ENCODE measurements around the gene TAMALIN.

TAMALIN gene

DNA sequence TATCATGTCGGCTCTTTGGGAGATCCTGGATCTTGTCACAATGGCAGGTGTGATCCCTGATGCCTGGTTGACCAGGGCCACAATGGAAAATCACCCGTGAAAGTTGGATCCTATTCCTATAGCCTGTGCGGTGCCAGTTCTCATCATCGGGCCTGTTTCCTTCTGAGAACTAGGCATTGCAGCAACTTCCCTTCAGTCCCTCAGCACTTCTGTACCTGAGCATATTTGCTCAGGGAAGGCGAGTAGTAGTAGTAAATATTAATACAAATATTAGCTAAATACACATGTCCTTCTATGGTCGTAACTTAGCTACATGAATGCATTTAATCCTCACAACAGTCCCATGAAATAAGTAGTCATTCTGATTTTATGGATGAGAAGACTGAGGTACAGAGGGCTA is 22.1 kb upstream of the TAMALIN start:
- Histone ChIP-seq H4K8ac (ENCODE audit: low read depth, low read length) (no peak overlapping the region), H2BK5ac (ENCODE audit: low read length) (no peak overlapping the region), H3K9ac (ENCODE audit: low read length) (no peak overlapping the region), H3K79me1 (ENCODE audit: low read length) (no peaks in the 10 kb centered on the region), H3K4ac (ENCODE audit: low read depth, low read length) (no peak overlapping the region), H3K79me2 (ENCODE audit: control insufficient read depth, insufficient read depth, low read length) (no peaks in the 10 kb centered on the region), H3K4me3 (ENCODE audit: low read length) (no peak overlapping the region), H3K4me1 (ENCODE audit: control insufficient read depth, low read depth, low read length) (no peaks in the 10 kb centered on the region), H3K27me3 (ENCODE audit: insufficient read depth, low read length, poor library complexity) (no peaks in the 10 kb centered on the region), H3K27ac (ENCODE audit: low read depth, low read length) (no peak overlapping the region), H3K23ac (ENCODE audit: low read length) (no peak overlapping the region), H3K56ac (ENCODE audit: low read length) (no peak overlapping the region), H4K5ac (ENCODE audit: low read length) (no peak overlapping the region), H2BK15ac (replicated peaks; ENCODE audit: low read depth) (no peak overlapping the region), H3K18ac (ENCODE audit: low read length) (no peak overlapping the region), H3K4me2 (ENCODE audit: low read length) (no peak overlapping the region), H3K36me3 (ENCODE audit: control insufficient read depth, insufficient read depth, low read length) (peaks cover 9% of the 10 kb centered on the region), H2BK120ac (ENCODE audit: low read depth, low read length) (no peak overlapping the region), H2AK5ac (ENCODE audit: low read length) (no peak overlapping the region)
- no CpG with 5 or more reads among the region's 6 CpGs for WGBS (ENCODE audit: extremely low coverage, insufficient coverage, low lambda C conversion rate)
- DNase-seq: no peak

DNA sequence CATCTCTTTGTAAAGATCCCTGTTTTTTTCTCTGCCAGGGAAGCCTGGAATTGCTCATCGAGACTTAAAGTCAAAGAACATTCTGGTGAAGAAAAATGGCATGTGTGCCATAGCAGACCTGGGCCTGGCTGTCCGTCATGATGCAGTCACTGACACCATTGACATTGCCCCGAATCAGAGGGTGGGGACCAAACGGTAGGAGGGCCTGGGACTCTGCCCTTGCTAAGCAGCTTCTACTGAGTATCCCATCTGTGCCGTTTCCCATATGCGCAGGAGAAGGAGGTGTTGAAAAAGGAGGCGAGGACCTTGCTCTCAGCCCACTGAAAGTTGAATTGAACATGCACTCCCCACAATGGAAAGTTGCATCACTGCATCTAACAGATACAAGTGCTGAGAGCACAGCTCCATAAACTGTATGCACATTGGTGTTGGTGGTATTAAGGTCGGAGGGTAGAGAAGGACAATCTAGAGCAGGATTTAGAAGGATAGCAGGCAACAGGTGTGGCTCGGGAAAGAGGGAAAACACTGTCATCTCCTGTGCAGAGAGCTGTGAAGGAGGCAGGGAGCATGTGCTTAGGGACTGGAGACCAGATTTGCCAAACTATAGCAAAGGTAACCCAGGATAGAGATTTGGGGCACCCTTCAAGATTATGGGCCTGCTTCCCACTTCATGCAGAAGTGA is 21.5 kb upstream of the TAMALIN start:
- Histone ChIP-seq H3K79me1 (ENCODE audit: low read length) (no peaks in the 10 kb centered on the region), H3K4me2 (ENCODE audit: low read length) (no peak overlapping the region), H3K36me3 (ENCODE audit: control insufficient read depth, insufficient read depth, low read length) (peaks cover 9% of the 10 kb centered on the region), H3K9ac (ENCODE audit: low read length) (no peak overlapping the region), H3K4me1 (ENCODE audit: control insufficient read depth, low read depth, low read length) (no peaks in the 10 kb centered on the region), H2BK15ac (replicated peaks; ENCODE audit: low read depth) (no peak overlapping the region), H4K5ac (ENCODE audit: low read length) (no peak overlapping the region), H2BK5ac (ENCODE audit: low read length) (no peak overlapping the region), H3K79me2 (ENCODE audit: control insufficient read depth, insufficient read depth, low read length) (no peaks in the 10 kb centered on the region), H2BK120ac (ENCODE audit: low read depth, low read length) (no peak overlapping the region), H3K27ac (ENCODE audit: low read depth, low read length) (no peak overlapping the region), H3K18ac (ENCODE audit: low read length) (no peak overlapping the region), H3K4me3 (ENCODE audit: low read length) (no peak overlapping the region), H2AK5ac (ENCODE audit: low read length) (no peak overlapping the region), H3K4ac (ENCODE audit: low read depth, low read length) (no peak overlapping the region), H3K56ac (ENCODE audit: low read length) (no peak overlapping the region), H3K23ac (ENCODE audit: low read length) (no peak overlapping the region), H4K8ac (ENCODE audit: low read depth, low read length) (no peak overlapping the region), H3K27me3 (ENCODE audit: insufficient read depth, low read length, poor library complexity) (no peaks in the 10 kb centered on the region)
- DNase-seq: no peak
- no CpG with 5 or more reads among the region's 9 CpGs for WGBS (ENCODE audit: extremely low coverage, insufficient coverage, low lambda C conversion rate)

DNA sequence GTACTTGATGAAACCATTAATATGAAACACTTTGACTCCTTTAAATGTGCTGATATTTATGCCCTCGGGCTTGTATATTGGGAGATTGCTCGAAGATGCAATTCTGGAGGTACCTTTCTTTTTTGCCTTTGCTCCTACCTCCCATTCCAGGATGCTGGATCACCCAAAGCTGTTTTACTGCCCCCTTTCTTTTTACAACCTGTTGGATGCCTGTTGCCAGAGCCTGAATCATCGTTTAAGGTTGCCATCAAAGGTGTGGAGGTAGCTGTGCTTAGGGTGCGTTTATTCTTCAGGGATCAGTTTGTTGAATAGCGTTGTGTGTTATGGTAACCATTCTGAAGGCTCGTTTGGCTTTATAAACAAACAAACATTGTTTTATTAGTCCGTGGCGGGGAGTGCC is 19.9 kb upstream of the TAMALIN start:
- DNase-seq: no peak
- Histone ChIP-seq H2BK120ac (ENCODE audit: low read depth, low read length) (no peak overlapping the region), H2BK15ac (replicated peaks; ENCODE audit: low read depth) (no peak overlapping the region), H4K8ac (ENCODE audit: low read depth, low read length) (no peak overlapping the region), H3K9ac (ENCODE audit: low read length) (no peak overlapping the region), H2BK5ac (ENCODE audit: low read length) (no peak overlapping the region), H3K4me2 (ENCODE audit: low read length) (no peak overlapping the region), H3K79me1 (ENCODE audit: low read length) (no peaks in the 10 kb centered on the region), H4K5ac (ENCODE audit: low read length) (no peak overlapping the region), H3K27ac (ENCODE audit: low read depth, low read length) (no peak overlapping the region), H3K4ac (ENCODE audit: low read depth, low read length) (no peak overlapping the region), H2AK5ac (ENCODE audit: low read length) (no peak overlapping the region), H3K56ac (ENCODE audit: low read length) (no peak overlapping the region), H3K27me3 (ENCODE audit: insufficient read depth, low read length, poor library complexity) (no peaks in the 10 kb centered on the region), H3K36me3 (ENCODE audit: control insufficient read depth, insufficient read depth, low read length) (peaks cover 7% of the 10 kb centered on the region), H3K4me1 (ENCODE audit: control insufficient read depth, low read depth, low read length) (no peaks in the 10 kb centered on the region), H3K18ac (ENCODE audit: low read length) (no peak overlapping the region), H3K79me2 (ENCODE audit: control insufficient read depth, insufficient read depth, low read length) (no peaks in the 10 kb centered on the region), H3K23ac (ENCODE audit: low read length) (no peak overlapping the region), H3K4me3 (ENCODE audit: low read length) (no peak overlapping the region)
- no CpG with 5 or more reads among the region's 8 CpGs for WGBS (ENCODE audit: extremely low coverage, insufficient coverage, low lambda C conversion rate)

DNA sequence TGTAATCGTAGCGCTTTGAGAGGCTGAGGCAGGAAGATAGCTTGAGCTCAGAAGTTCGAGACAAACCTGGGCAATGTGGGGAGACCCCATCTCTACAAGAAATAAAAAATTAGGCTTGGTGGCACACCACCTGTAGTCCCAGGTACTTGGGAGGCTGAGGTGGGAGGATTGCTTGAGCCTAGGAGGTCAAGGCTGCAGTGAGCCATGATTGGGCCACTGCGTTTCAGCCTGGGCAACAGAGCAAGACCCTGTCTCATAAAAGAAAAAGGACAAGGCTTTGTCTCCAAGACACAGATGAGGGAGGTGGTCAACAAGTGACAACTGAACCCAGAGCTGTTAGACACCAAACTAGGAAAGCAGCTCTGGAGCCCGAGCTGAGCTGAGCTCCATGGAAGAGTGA is 14.5 kb upstream of the TAMALIN start:
- Histone ChIP-seq H3K4ac (ENCODE audit: low read depth, low read length) (no peak overlapping the region), H3K79me1 (ENCODE audit: low read length) (no peaks in the 10 kb centered on the region), H3K27ac (ENCODE audit: low read depth, low read length) (no peak overlapping the region), H3K4me3 (ENCODE audit: low read length) (no peak overlapping the region), H3K9ac (ENCODE audit: low read length) (no peak overlapping the region), H4K5ac (ENCODE audit: low read length) (no peak overlapping the region), H3K23ac (ENCODE audit: low read length) (no peak overlapping the region), H3K56ac (ENCODE audit: low read length) (no peak overlapping the region), H3K79me2 (ENCODE audit: control insufficient read depth, insufficient read depth, low read length) (no peaks in the 10 kb centered on the region), H2BK5ac (ENCODE audit: low read length) (no peak overlapping the region), H3K27me3 (ENCODE audit: insufficient read depth, low read length, poor library complexity) (no peaks in the 10 kb centered on the region), H2AK5ac (ENCODE audit: low read length) (no peak overlapping the region), H4K8ac (ENCODE audit: low read depth, low read length) (no peak overlapping the region), H2BK120ac (ENCODE audit: low read depth, low read length) (no peak overlapping the region), H3K18ac (ENCODE audit: low read length) (no peak overlapping the region), H3K36me3 (ENCODE audit: control insufficient read depth, insufficient read depth, low read length) (no peaks in the 10 kb centered on the region), H2BK15ac (replicated peaks; ENCODE audit: low read depth) (no peak overlapping the region), H3K4me1 (ENCODE audit: control insufficient read depth, low read depth, low read length) (no peaks in the 10 kb centered on the region), H3K4me2 (ENCODE audit: low read length) (no peak overlapping the region)
- WGBS (ENCODE audit: extremely low coverage, insufficient coverage, low lambda C conversion rate): no CpG with 5 or more reads among the region's 5 CpGs
- no peak for DNase-seq

DNA sequence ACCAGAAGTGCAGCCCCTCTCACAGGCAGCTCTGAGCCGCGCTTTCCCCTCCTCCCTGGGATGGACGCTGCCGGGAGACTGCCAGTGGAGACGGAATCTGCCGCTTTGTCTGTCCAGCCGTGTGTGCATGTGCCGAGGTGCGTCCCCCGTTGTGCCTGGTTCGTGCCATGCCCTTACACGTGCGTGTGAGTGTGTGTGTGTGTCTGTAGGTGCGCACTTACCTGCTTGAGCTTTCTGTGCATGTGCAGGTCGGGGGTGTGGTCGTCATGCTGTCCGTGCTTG is 12.3 kb upstream of the TAMALIN start:
- H3K79me1 ChIP-seq (ENCODE audit: low read length): no peaks in the 10 kb centered on the region
- H3K4me2 ChIP-seq (ENCODE audit: low read length): no peak overlapping the region
- H3K79me2 ChIP-seq (ENCODE audit: control insufficient read depth, insufficient read depth, low read length): no peaks in the 10 kb centered on the region
- no peak overlapping the region for H2BK5ac ChIP-seq (ENCODE audit: low read length)
- no peak overlapping the region for H2AK5ac ChIP-seq (ENCODE audit: low read length)
- H2BK120ac ChIP-seq (ENCODE audit: low read depth, low read length): no peak overlapping the region
- H3K27me3 ChIP-seq (ENCODE audit: insufficient read depth, low read length, poor library complexity): no peaks in the 10 kb centered on the region
- DNase-seq: no peak
- H3K36me3 ChIP-seq (ENCODE audit: control insufficient read depth, insufficient read depth, low read length): no peaks in the 10 kb centered on the region
- no peak overlapping the region for H3K4ac ChIP-seq (ENCODE audit: low read depth, low read length)
- no peak overlapping the region for H4K5ac ChIP-seq (ENCODE audit: low read length)
- H3K18ac ChIP-seq (ENCODE audit: low read length): no peak overlapping the region
- H3K56ac ChIP-seq (ENCODE audit: low read length): no peak overlapping the region
- no peak overlapping the region for H3K4me3 ChIP-seq (ENCODE audit: low read length)
- no peak overlapping the region for H2BK15ac ChIP-seq (replicated peaks; ENCODE audit: low read depth)
- H3K27ac ChIP-seq (ENCODE audit: low read depth, low read length): no peak overlapping the region
- WGBS (ENCODE audit: extremely low coverage, insufficient coverage, low lambda C conversion rate): no CpG with 5 or more reads among the region's 17 CpGs
- no peak overlapping the region for H4K8ac ChIP-seq (ENCODE audit: low read depth, low read length)
- H3K9ac ChIP-seq (ENCODE audit: low read length): no peak overlapping the region
- no peak overlapping the region for H3K23ac ChIP-seq (ENCODE audit: low read length)
- no peaks in the 10 kb centered on the region for H3K4me1 ChIP-seq (ENCODE audit: control insufficient read depth, low read depth, low read length)

DNA sequence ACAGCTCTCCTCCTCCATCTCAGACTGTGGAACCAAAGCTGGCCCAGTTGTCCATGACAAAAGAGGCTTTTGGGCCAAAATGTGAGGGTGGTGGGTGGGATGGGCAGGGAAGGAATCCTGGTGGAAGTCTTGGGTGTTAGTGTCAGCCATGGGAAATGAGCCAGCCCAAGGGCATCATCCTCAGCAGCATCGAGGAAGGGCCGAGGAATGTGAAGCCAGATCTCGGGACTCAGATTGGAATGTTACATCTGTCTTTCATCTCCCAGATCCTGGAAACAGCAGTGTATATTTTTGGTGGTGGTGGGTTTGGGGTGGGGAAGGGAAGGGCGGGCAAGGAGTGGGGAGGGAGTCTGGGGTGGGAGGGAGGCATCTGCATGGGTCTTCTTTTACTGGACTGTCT is 11.8 kb upstream of the TAMALIN start:
- no peak overlapping the region for H2BK15ac ChIP-seq (replicated peaks; ENCODE audit: low read depth)
- no peak overlapping the region for H2AK5ac ChIP-seq (ENCODE audit: low read length)

More for the DNA sequence above, 11.8 kb upstream of the TAMALIN start:
- Histone ChIP-seq H4K5ac (ENCODE audit: low read length) (no peak overlapping the region), H3K79me1 (ENCODE audit: low read length) (no peaks in the 10 kb centered on the region), H3K27me3 (ENCODE audit: insufficient read depth, low read length, poor library complexity) (no peaks in the 10 kb centered on the region), H3K9ac (ENCODE audit: low read length) (no peak overlapping the region), H4K8ac (ENCODE audit: low read depth, low read length) (no peak overlapping the region), H3K18ac (ENCODE audit: low read length) (no peak overlapping the region), H3K27ac (ENCODE audit: low read depth, low read length) (no peak overlapping the region), H2BK5ac (ENCODE audit: low read length) (no peak overlapping the region), H2BK120ac (ENCODE audit: low read depth, low read length) (no peak overlapping the region), H3K23ac (ENCODE audit: low read length) (no peak overlapping the region), H3K56ac (ENCODE audit: low read length) (no peak overlapping the region), H3K36me3 (ENCODE audit: control insufficient read depth, insufficient read depth, low read length) (no peaks in the 10 kb centered on the region), H3K79me2 (ENCODE audit: control insufficient read depth, insufficient read depth, low read length) (no peaks in the 10 kb centered on the region), H3K4me1 (ENCODE audit: control insufficient read depth, low read depth, low read length) (no peaks in the 10 kb centered on the region), H3K4me3 (ENCODE audit: low read length) (no peak overlapping the region), H3K4me2 (ENCODE audit: low read length) (no peak overlapping the region), H3K4ac (ENCODE audit: low read depth, low read length) (no peak overlapping the region)
- DNase-seq: no peak
- no CpG with 5 or more reads among the region's 4 CpGs for WGBS (ENCODE audit: extremely low coverage, insufficient coverage, low lambda C conversion rate)

Measured in mesendoderm (in vitro differentiated cells).